PFSK-1 (cell line): ENCODE measurements around the gene KREMEN2.

Source experiments
- SIN3A ChIP-seq: IDR thresholded peaks from 2 replicates; pipeline ENCODE4 v1.6.1; 2012; ENCODE audit warnings: mild to moderate bottlenecking, low read length, moderate library complexity, borderline replicate concordance; ENCODE audit not compliant: insufficient read depth
- TF ChIP-seq, protein P1 (sequence below), 2 experiments: IDR thresholded peaks; 2 replicates each; pipeline versions ENCODE4 v1.6.1 to v1.8.0; 2011 to 2012; ENCODE audit warnings: low read depth in 2 of 2, low read length in 2 of 2, control low read depth in 1 of 2, inconsistent platforms in 1 of 2, mild to moderate bottlenecking in 1 of 2, moderate library complexity in 1 of 2; ENCODE audit not compliant: insufficient read depth in 1 of 2

DNA sequence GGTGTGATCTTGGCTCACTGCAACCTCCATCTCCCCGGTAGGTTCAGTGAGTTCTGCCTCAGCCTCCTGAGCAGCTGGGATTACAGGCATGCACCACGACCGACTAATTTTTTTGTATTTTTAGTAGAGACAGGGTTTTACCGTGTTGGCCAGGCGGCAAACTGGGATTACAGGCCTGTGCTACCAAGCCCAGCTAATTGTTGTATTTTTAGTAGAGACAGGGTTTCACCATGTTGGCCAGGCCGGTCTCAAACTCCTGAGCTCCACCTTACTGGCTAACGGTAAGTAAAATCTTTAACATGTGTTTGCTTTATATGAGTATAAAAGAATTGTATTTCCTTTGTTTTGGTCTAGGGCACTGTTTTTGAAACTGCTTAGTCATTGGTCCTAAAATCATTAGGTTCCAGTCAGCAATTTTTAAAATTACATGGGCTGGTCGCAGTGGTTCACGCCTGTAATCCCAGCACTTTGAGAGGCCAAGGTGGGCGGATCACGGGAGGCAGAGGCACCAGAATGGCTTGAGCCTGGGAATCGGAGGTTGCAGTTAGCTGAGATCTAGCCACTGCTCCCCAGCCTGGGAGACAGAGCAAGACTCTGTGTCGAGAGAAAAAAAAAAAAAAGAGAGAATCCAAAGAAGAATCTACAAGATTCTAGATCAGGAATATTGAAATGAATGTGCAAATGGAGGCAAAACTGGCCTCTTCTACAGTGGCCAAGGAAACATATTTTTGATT lies 48.7 kb upstream of the KREMEN2 start:
- no peak for TF ChIP-seq SIN3A
- TF ChIP-seq, protein P1, sequence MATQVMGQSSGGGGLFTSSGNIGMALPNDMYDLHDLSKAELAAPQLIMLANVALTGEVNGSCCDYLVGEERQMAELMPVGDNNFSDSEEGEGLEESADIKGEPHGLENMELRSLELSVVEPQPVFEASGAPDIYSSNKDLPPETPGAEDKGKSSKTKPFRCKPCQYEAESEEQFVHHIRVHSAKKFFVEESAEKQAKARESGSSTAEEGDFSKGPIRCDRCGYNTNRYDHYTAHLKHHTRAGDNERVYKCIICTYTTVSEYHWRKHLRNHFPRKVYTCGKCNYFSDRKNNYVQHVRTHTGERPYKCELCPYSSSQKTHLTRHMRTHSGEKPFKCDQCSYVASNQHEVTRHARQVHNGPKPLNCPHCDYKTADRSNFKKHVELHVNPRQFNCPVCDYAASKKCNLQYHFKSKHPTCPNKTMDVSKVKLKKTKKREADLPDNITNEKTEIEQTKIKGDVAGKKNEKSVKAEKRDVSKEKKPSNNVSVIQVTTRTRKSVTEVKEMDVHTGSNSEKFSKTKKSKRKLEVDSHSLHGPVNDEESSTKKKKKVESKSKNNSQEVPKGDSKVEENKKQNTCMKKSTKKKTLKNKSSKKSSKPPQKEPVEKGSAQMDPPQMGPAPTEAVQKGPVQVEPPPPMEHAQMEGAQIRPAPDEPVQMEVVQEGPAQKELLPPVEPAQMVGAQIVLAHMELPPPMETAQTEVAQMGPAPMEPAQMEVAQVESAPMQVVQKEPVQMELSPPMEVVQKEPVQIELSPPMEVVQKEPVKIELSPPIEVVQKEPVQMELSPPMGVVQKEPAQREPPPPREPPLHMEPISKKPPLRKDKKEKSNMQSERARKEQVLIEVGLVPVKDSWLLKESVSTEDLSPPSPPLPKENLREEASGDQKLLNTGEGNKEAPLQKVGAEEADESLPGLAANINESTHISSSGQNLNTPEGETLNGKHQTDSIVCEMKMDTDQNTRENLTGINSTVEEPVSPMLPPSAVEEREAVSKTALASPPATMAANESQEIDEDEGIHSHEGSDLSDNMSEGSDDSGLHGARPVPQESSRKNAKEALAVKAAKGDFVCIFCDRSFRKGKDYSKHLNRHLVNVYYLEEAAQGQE (IDR thresholded peaks at IDR 0.05; ENCODE audit: insufficient read depth in 1 of 2, low read depth in 2 of 2, low read length in 2 of 2) = no peak
